HUES64 (cell line): ENCODE data around the gene CCDC127.
"Not testable (repeated sequence)": the region's sequence is repeated elsewhere in the genome, so short reads cannot be mapped to it uniquely, and the experiment has no call there.

Experiments
- H3K27ac ChIP-seq: 2 replicates; pipeline ENCODE4 v1.7.0; 2013; ENCODE audit warnings: low read depth, low read length, inconsistent platforms
- H3K27me3 ChIP-seq: 2 replicates; pipeline ENCODE4 v1.6.1; 2013; ENCODE audit warnings: mild to moderate bottlenecking, low read length; ENCODE audit not compliant: insufficient read depth
- H3K36me3 ChIP-seq: 2 replicates; pipeline ENCODE4 v1.6.1; 2013; ENCODE audit warnings: mild to moderate bottlenecking, low read length; ENCODE audit not compliant: insufficient read depth
- H3K4me1 ChIP-seq: 2 replicates; pipeline ENCODE4 v1.6.1; 2013; ENCODE audit warnings: mild to moderate bottlenecking, low read length, moderate library complexity; ENCODE audit not compliant: insufficient read depth
- H3K4me3 ChIP-seq: 2 replicates; pipeline ENCODE4 v1.5.1; 2013; ENCODE audit warnings: mild to moderate bottlenecking, low read length, moderate library complexity
- H3K9ac ChIP-seq: 2 replicates; pipeline ENCODE4 v1.6.1; 2013; ENCODE audit warnings: mild to moderate bottlenecking, low read depth, low read length
- H3K9me3 ChIP-seq: 2 replicates; pipeline ENCODE4 v1.6.1; 2013; ENCODE audit warnings: low read depth, low read length; ENCODE audit not compliant: insufficient read depth
- WGBS: fragments of 150-250, 120-280 bp; methylation state at CpG from one replicate; pipeline ENCODE4 v1.1.7; 2013; ENCODE audit warnings: missing lambda C conversion rate; 5-methylcytosine and 5-hydroxymethylcytosine counted together

The CCDC127 gene

GRCh38 chr5:251538-251937 is 33.6 kb upstream of the CCDC127 start:
- H3K27ac ChIP-seq, H3K27me3 ChIP-seq, H3K9me3 ChIP-seq, H3K4me3 ChIP-seq, H3K4me1 ChIP-seq, H3K9ac ChIP-seq: not testable (repeated sequence)
- peaks cover 67% of the 10 kb centered on the region for H3K36me3 ChIP-seq
- 91% methylated on average over 8 of the region's 8 CpGs for WGBS

GRCh38 chr5:251016-251415 is 33.1 kb upstream of the CCDC127 start:
- not testable (repeated sequence) for H3K27ac ChIP-seq, H3K9me3 ChIP-seq, H3K4me3 ChIP-seq, H3K4me1 ChIP-seq, H3K9ac ChIP-seq, H3K27me3 ChIP-seq
- WGBS = 96% methylated on average over 8 of the region's 12 CpGs
- peaks cover 64% of the 10 kb centered on the region for H3K36me3 ChIP-seq

GRCh38 chr5:250396-250795 is 32.4 kb upstream of the CCDC127 start:
- not testable (repeated sequence) for H3K27me3 ChIP-seq, H3K4me3 ChIP-seq, H3K27ac ChIP-seq, H3K9me3 ChIP-seq, H3K9ac ChIP-seq, H3K4me1 ChIP-seq
- 92% methylated on average over 1 of the region's 9 CpGs for WGBS
- H3K36me3 ChIP-seq = peaks cover 64% of the 10 kb centered on the region

GRCh38 chr5:245717-246116 is 27.8 kb upstream of the CCDC127 start:
- H3K9me3 ChIP-seq, H3K27ac ChIP-seq, H3K4me1 ChIP-seq, H3K4me3 ChIP-seq, H3K27me3 ChIP-seq, H3K9ac ChIP-seq: not testable (repeated sequence)
- WGBS = 82% methylated on average over 5 of the region's 5 CpGs
- H3K36me3 ChIP-seq = peaks cover 67% of the 10 kb centered on the region

GRCh38 chr5:243683-244367 is 25.9 kb upstream of the CCDC127 start:
- H3K36me3 ChIP-seq = peaks cover 71% of the 10 kb centered on the region

GRCh38 chr5:241045-241669 is 23.2 kb upstream of the CCDC127 start:
- H3K4me3 ChIP-seq, H3K27ac ChIP-seq, H3K9me3 ChIP-seq, H3K9ac ChIP-seq, H3K4me1 ChIP-seq, H3K27me3 ChIP-seq: not testable (repeated sequence)
- H3K36me3 ChIP-seq = peaks cover 63% of the 10 kb centered on the region
- 89% methylated on average over 13 of the region's 13 CpGs for WGBS

More at GRCh38 chr5:243683-244367, 25.9 kb upstream of the CCDC127 start:
- 92% methylated on average over 12 of the region's 12 CpGs for WGBS
- not testable (repeated sequence) for H3K9me3 ChIP-seq, H3K4me3 ChIP-seq, H3K27ac ChIP-seq, H3K27me3 ChIP-seq, H3K9ac ChIP-seq, H3K4me1 ChIP-seq

GRCh38 chr5:240550-240949 is 22.6 kb upstream of the CCDC127 start:
- H3K27ac ChIP-seq, H3K9me3 ChIP-seq, H3K9ac ChIP-seq, H3K4me3 ChIP-seq, H3K4me1 ChIP-seq, H3K27me3 ChIP-seq: not testable (repeated sequence)
- WGBS = 96% methylated on average over 7 of the region's 7 CpGs
- H3K36me3 ChIP-seq = peaks cover 60% of the 10 kb centered on the region

- not testable (repeated sequence) for H3K4me1 ChIP-seq, H3K4me3 ChIP-seq, H3K27me3 ChIP-seq, H3K27ac ChIP-seq, H3K9me3 ChIP-seq, H3K9ac ChIP-seq
- H3K36me3 ChIP-seq = peaks cover 74% of the 10 kb centered on the region
- 98% methylated on average over 8 of the region's 8 CpGs for WGBS
These were observed 20.0 kb upstream of the CCDC127 start for GRCh38 chr5:237931-238330.

- over 99% methylated on average over 4 of the region's 9 CpGs for WGBS
- H3K4me3 ChIP-seq, H3K9me3 ChIP-seq, H3K4me1 ChIP-seq, H3K27me3 ChIP-seq, H3K27ac ChIP-seq, H3K9ac ChIP-seq: not testable (repeated sequence)
- H3K36me3 ChIP-seq = peaks cover 69% of the 10 kb centered on the region
These were observed 17.6 kb upstream of the CCDC127 start for GRCh38 chr5:235527-235926.

- no peaks in the 10 kb centered on the region for H3K4me1 ChIP-seq
- no peak overlapping the region for H3K9ac ChIP-seq
- no peak overlapping the region for H3K27ac ChIP-seq
- H3K9me3 ChIP-seq = no peaks in the 10 kb centered on the region
- H3K36me3 ChIP-seq = peaks cover 68% of the 10 kb centered on the region
- 91% methylated on average over 8 of the region's 8 CpGs for WGBS
- no peaks in the 10 kb centered on the region for H3K27me3 ChIP-seq
- H3K4me3 ChIP-seq = no peak overlapping the region
These were observed 16.5 kb upstream of the CCDC127 start for GRCh38 chr5:234450-234849.

- 96% methylated on average over 20 of the region's 20 CpGs for WGBS
- H3K9ac ChIP-seq, H3K27ac ChIP-seq, H3K9me3 ChIP-seq, H3K4me3 ChIP-seq, H3K27me3 ChIP-seq, H3K4me1 ChIP-seq: not testable (repeated sequence)
- peaks cover 72% of the 10 kb centered on the region for H3K36me3 ChIP-seq
These were observed 15.5 kb upstream of the CCDC127 start for GRCh38 chr5:233426-233825.

- Histone ChIP-seq H3K9ac (no peak overlapping the region), H3K27ac (no peak overlapping the region), H3K9me3 (no peaks in the 10 kb centered on the region), H3K4me1 (no peaks in the 10 kb centered on the region), H3K27me3 (no peaks in the 10 kb centered on the region), H3K4me3 (no peak overlapping the region), H3K36me3 (peaks cover 78% of the 10 kb centered on the region)
- 92% methylated on average over 13 of the region's 13 CpGs for WGBS
These were observed 13.7 kb upstream of the CCDC127 start for GRCh38 chr5:231661-232060.
